B cell (primary cell): ENCODE data around the gene PFDN1. TPM values are rescaled to one million over a fixed set of nuclear protein-coding genes. Genes with fewer than 3 reads are reported as not detected.

Source experiments
- ATAC-seq: fragments of 200-7000 bp; cut with Tn5 transposase; one replicate; pipeline ENCODE4 v1.10.0; 2021; ENCODE audit warnings: low read depth, mild to moderate bottlenecking, moderate number of reproducible peaks, moderate library complexity
- CTCF ChIA-PET: fragments of 350-600 bp; sonication (Branson Sonifier 250); formaldehyde crosslinking; loops from one replicate; lab custom pipeline; 2021; ENCODE audit warnings: antibody characterized with exemption, inconsistent platforms; lab: Charles Lee
- POLR2A ChIA-PET: fragments of 350-600 bp; sonication (Branson Sonifier 250); formaldehyde crosslinking; loops from one replicate; lab custom pipeline; 2021; ENCODE audit warnings: antibody characterized with exemption; lab: Charles Lee
- DNase-seq: peaks from one replicate; pipeline ENCODE4 v3.0.0; 2013
- H2AFZ ChIP-seq: 2 replicates; pipeline ENCODE4 v1.6.1; 2012; ENCODE audit warnings: mild to moderate bottlenecking, low read depth, low read length; ENCODE audit not compliant: insufficient read depth, poor library complexity, severe bottlenecking
- H3K27ac ChIP-seq, 2 donors: 1 replicate in 1 of 2; 2 replicates in 1 of 2; pipeline ENCODE4 v1.5.1; 2012 to 2013; ENCODE audit warnings: low read length in 2 of 2, mild to moderate bottlenecking in 2 of 2, moderate library complexity in 1 of 2
- H3K27me3 ChIP-seq, 4 experiments: fragments of 200-600 bp in 1 of 4; sonication (generic) in 1 of 4; replicated peaks in 1 of 4; 1 replicate in 2 of 4; 2 replicates in 2 of 4; pipeline versions ENCODE4 v1.6.1 to v1.7.0; 2013 to 2016; ENCODE audit warnings: low read length in 3 of 4, mild to moderate bottlenecking in 2 of 4, mixed read lengths in 1 of 4, moderate library complexity in 1 of 4; ENCODE audit not compliant: insufficient read depth in 4 of 4, control insufficient read depth in 3 of 4; ENCODE audit errors: control extremely low read depth in 1 of 4
- H3K36me3 ChIP-seq, 2 experiments: replicated peaks in 1 of 2; 1 replicate in 1 of 2; 2 replicates in 1 of 2; pipeline versions ENCODE4 v1.6.1 to v1.7.1; 2013; ENCODE audit warnings: low read length in 1 of 2; ENCODE audit not compliant: insufficient read depth in 2 of 2, control insufficient read depth in 1 of 2; ENCODE audit errors: control extremely low read depth in 1 of 2, extremely low read depth in 1 of 2
- H3K4me1 ChIP-seq, 2 donors: fragments of 200-600 bp in 1 of 2; sonication (generic) in 1 of 2; 1 replicate in 1 of 2; 2 replicates in 1 of 2; pipeline versions ENCODE4 v1.5.1 to v1.6.1; 2013 to 2017; ENCODE audit warnings: low read length in 2 of 2; ENCODE audit not compliant: control insufficient read depth in 2 of 2, insufficient read depth in 2 of 2
- H3K4me2 ChIP-seq: replicated peaks from 2 replicates; pipeline ENCODE3; 2012; ENCODE audit warnings: mild to moderate bottlenecking, low read depth, low read length; ENCODE audit not compliant: poor library complexity, severe bottlenecking
- H3K4me3 ChIP-seq, 5 experiments: fragments of 200-600 bp in 1 of 5; sonication (generic) in 1 of 5; 1 replicate in 3 of 5; 2 replicates in 2 of 5; pipeline versions ENCODE4 v1.5.1 to v1.7.0; 2011 to 2016; ENCODE audit warnings: low read length in 4 of 5, mild to moderate bottlenecking in 4 of 5, low read depth in 2 of 5, control low read depth in 1 of 5, moderate library complexity in 1 of 5; ENCODE audit not compliant: insufficient read depth in 1 of 5; ENCODE audit errors: control extremely low read depth in 1 of 5, extremely low read depth in 1 of 5
- H3K79me2 ChIP-seq: fragments of 200-600 bp; sonication (generic); one replicate; pipeline ENCODE4 v1.6.0; 2016; ENCODE audit warnings: low read length; ENCODE audit not compliant: control insufficient read depth, insufficient read depth
- H3K9ac ChIP-seq: fragments of 200-600 bp; sonication (generic); 2 replicates; pipeline ENCODE4 v1.6.1; 2017; ENCODE audit warnings: mild to moderate bottlenecking, low read length, moderate library complexity
- H3K9me3 ChIP-seq, 3 donors: one replicate each; pipeline versions ENCODE4 v1.6.1 to v1.7.1; 2013; ENCODE audit warnings: low read length in 2 of 3; ENCODE audit not compliant: control insufficient read depth in 2 of 3, insufficient read depth in 1 of 3; ENCODE audit errors: control extremely low read depth in 1 of 3
- H4K20me1 ChIP-seq: 2 replicates; pipeline ENCODE4 v1.6.0; 2012; ENCODE audit warnings: mild to moderate bottlenecking, low read length; ENCODE audit not compliant: insufficient read depth, control insufficient read depth, poor library complexity, severe bottlenecking
- H3K27ac Mint-ChIP-seq: one replicate; pipeline ENCODE4 v1.8.0; 2021; ENCODE audit warnings: mixed read lengths
- H3K27me3 Mint-ChIP-seq: one replicate; pipeline ENCODE4 v1.8.0; 2021; ENCODE audit warnings: mixed read lengths
- H3K4me1 Mint-ChIP-seq: one replicate; pipeline ENCODE4 v1.8.0; 2021; ENCODE audit warnings: mixed read lengths
- H3K4me3 Mint-ChIP-seq: one replicate; pipeline ENCODE4 v1.8.0; 2021; ENCODE audit warnings: mixed read lengths
- H3K9me3 Mint-ChIP-seq: one replicate; pipeline ENCODE4 v1.8.0; 2022; ENCODE audit warnings: mixed read lengths; ENCODE audit not compliant: insufficient read depth
- CTCF ChIP-seq: fragments of 200-600 bp; IDR thresholded peaks from one replicate; pipeline ENCODE4 v1.8.0; 2022; ENCODE audit warnings: antibody characterized with exemption, mild to moderate bottlenecking
- EZH2 ChIP-seq: IDR thresholded peaks from 2 replicates; pipeline ENCODE4 v1.6.1; 2012; ENCODE audit warnings: borderline replicate concordance, low read depth, mild to moderate bottlenecking, moderate library complexity, low read length; ENCODE audit not compliant: insufficient read depth, poor library complexity, severe bottlenecking
- WGBS: methylation state at CpG from one replicate; pipeline ENCODE4 v1.1.5; 2013; ENCODE audit warnings: missing lambda C conversion rate; ENCODE audit not compliant: insufficient coverage; 5-methylcytosine and 5-hydroxymethylcytosine counted together
- intact Hi-C: fragments of 100-400 bp; cut with micrococcal nuclease; formaldehyde crosslinking; loops from one replicate; pipeline ENCODE4 v1.10.0; 2022
- polyA plus RNA-seq: library from polyadenylated mRNA; depleted of rRNA; stranded (reverse); fragments of >200 nt; gene quantifications from 2 replicates; pipeline ENCODE4 v1.2.3, GENCODE V29; 2012
- total RNA-seq, 2 donors: library from RNA; stranded (reverse); fragments of 120-200 nt in 1 of 2; gene quantifications; 1 replicate in 1 of 2; 2 replicates in 1 of 2; pipeline versions ENCODE4 v1.2.3 to v1.2.4, GENCODE V29; 2013 to 2022

PFDN1 gene
- total and polyA plus RNA-seq, 2 donors (not counting 1 experiment from before 2014, with no cell fraction given) = 30.3 to 31.2 TPM

- intact Hi-C loops = no loop called here
- ChIA-PET POLR2A (no interaction called here), CTCF (no interaction called here)
- no peak overlapping the region for H3K4me3 Mint-ChIP-seq
- H3K4me1 ChIP-seq = peaks cover 0 to 10% of the 10 kb centered on the region in 2 donors
- no peaks in the 10 kb centered on the region for H4K20me1 ChIP-seq
- H3K4me2 ChIP-seq = no peak overlapping the region
- no peaks in the 10 kb centered on the region for H3K27me3 Mint-ChIP-seq
- H3K79me2 ChIP-seq = peaks cover 73% of the 10 kb centered on the region
- H3K9me3 ChIP-seq = no peaks in the 10 kb centered on the region
- no CpG with 5 or more reads among the region's 2 CpGs for WGBS
- no peak overlapping the region for H2AFZ ChIP-seq
- no peak overlapping the region for H3K4me3 ChIP-seq
- peaks cover 22% of the 10 kb centered on the region for H3K4me1 Mint-ChIP-seq
- no peak for TF ChIP-seq CTCF
- H3K9me3 Mint-ChIP-seq = no peaks in the 10 kb centered on the region
- H3K27me3 ChIP-seq = no peaks in the 10 kb centered on the region
- DNase-seq (no peak), ATAC-seq (no peak)
- peaks cover 4 to 5% of the 10 kb centered on the region in 2 experiments for H3K36me3 ChIP-seq
- H3K9ac ChIP-seq = no peak overlapping the region
- no peak overlapping the region for H3K27ac ChIP-seq
- H3K27ac Mint-ChIP-seq = no peak overlapping the region
Measured at GRCh38 chr5:140294753-140295152, 8.1 kb downstream of the PFDN1 start.

GRCh38 chr5:140293849-140294100, 9.1 kb downstream of the PFDN1 start:
- Histone ChIP-seq H3K27me3 (no peaks in the 10 kb centered on the region), H3K4me2 (no peak overlapping the region), H3K36me3 (peaks cover under 1 to 4% of the 10 kb centered on the region in 2 experiments), H3K4me1 (peaks cover 0 to 10% of the 10 kb centered on the region in 2 donors), H3K9me3 (no peaks in the 10 kb centered on the region), H3K4me3 (no peak overlapping the region), H2AFZ (no peak overlapping the region), H3K9ac (no peak overlapping the region), H4K20me1 (no peaks in the 10 kb centered on the region), H3K79me2 (peaks cover 73% of the 10 kb centered on the region), H3K27ac (no peak overlapping the region)
- ATAC-seq = no peak
- Mint-ChIP-seq H3K27me3 (no peaks in the 10 kb centered on the region), H3K4me1 (peaks cover 22% of the 10 kb centered on the region), H3K4me3 (no peak overlapping the region), H3K9me3 (no peaks in the 10 kb centered on the region), H3K27ac (no peak overlapping the region)
- CTCF ChIA-PET = interaction anchor here (0.7 kb wide), 1 partner anchor 58 kb away, joined by 3 read pairs; no protein-coding TSS in a partner anchor
- intact Hi-C loops = no loop called here
- TF ChIP-seq CTCF = no peak
- no peak for TF ChIP-seq EZH2
- no CpG with 5 or more reads among the region's 1 CpG for whole genome bisulfite sequencing
- POLR2A ChIA-PET = no interaction called here
- no peak for DNase-seq
